Tibial artery (tissue), 4 donors: ENCODE measurements around the gene TAGLN3.

Experiments
- DNase-seq, 2 donors: peaks; one replicate each; pipeline ENCODE4 v3.0.0-alpha.2; 2019
- H3K27ac ChIP-seq, 2 donors: fragments of 200-600 bp; sonication (generic) in 1 of 2; 1 replicate in 1 of 2; 2 replicates in 1 of 2; pipeline ENCODE4 v1.5.1; 2018 to 2019; ENCODE audit warnings: mild to moderate bottlenecking in 1 of 2
- H3K27me3 ChIP-seq, 2 donors: fragments of 200-600 bp; sonication (generic) in 1 of 2; one replicate each; pipeline versions ENCODE4 v1.5.1 to v1.6.0; 2016 to 2019
- H3K36me3 ChIP-seq, 3 donors: fragments of 200-600 bp; sonication (generic) in 2 of 3; one replicate each; pipeline ENCODE4 v1.5.1; 2016 to 2019; ENCODE audit warnings: mild to moderate bottlenecking in 2 of 3
- H3K4me1 ChIP-seq, 4 donors: fragments of 200-600 bp; sonication (generic) in 2 of 4; 1 replicate in 3 of 4; 2 replicates in 1 of 4; pipeline ENCODE4 v1.5.1; 2016 to 2019
- H3K4me3 ChIP-seq, 2 donors: fragments of 200-600 bp; sonication (generic) in 1 of 2; 1 replicate in 1 of 2; 2 replicates in 1 of 2; pipeline ENCODE4 v1.5.1; 2018 to 2019; ENCODE audit warnings: mild to moderate bottlenecking in 2 of 2
- H3K9me3 ChIP-seq, 3 donors: fragments of 200-600 bp; sonication (generic) in 1 of 3; one replicate each; pipeline ENCODE4 v1.5.1; 2016 to 2019
- intact Hi-C: fragments of 100-400 bp; cut with DNase I; formaldehyde crosslinking; loops from one replicate; pipeline ENCODE4 v1.15.0; 2023; ENCODE audit warnings: low total_unique reads
- TF ChIP-seq, protein P1 (sequence below), 2 experiments: fragments of 200-600 bp in 1 of 2; fragments of 450-650 bp in 1 of 2; IDR thresholded peaks; one replicate each; pipeline ENCODE4 v1.5.1; 2017 to 2019; ENCODE audit warnings: antibody characterized with exemption in 2 of 2, mild to moderate bottlenecking in 1 of 2, moderate library complexity in 1 of 2

TAGLN3 gene

DNA sequence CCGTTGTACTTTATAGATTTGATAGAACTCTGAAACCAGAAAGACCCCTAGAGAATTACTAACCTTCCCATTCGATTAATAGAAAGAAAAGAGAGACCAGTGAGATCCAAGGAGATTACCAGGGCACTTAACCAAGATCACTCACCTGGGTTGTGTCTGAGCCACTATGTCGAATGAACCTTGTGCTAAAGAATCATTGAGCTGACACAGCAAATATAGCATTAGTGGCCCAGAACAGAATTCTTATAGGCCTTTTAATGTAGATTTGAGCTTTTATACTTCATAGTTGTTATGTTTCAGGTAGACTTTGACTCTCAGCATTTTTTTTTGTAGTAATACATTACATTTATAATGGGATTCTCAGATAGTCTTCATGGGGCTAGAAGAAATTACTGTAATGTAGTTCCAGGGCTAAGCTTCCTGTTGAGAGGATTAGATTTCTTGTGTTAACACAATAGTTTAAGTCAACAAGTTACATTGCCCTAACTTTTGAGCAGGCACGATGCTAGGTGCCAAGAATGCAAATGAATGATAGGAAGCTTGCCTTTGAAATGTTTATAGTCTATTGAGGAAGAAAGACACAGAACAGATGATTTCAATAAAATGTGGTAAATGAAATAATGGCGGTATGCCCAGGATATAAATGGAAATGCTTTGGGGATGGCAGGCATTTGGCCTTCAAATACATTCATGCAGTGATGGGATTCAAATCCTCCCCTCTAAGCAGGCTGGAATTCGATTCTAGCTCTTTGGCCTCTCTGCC is 44.3 kb upstream of the TAGLN3 start:
- no peak for DNase-seq
- H3K36me3 ChIP-seq = peaks cover 27 to 40% (median 29%) of the 10 kb centered on the region in 3 donors
- TF ChIP-seq, protein P1, sequence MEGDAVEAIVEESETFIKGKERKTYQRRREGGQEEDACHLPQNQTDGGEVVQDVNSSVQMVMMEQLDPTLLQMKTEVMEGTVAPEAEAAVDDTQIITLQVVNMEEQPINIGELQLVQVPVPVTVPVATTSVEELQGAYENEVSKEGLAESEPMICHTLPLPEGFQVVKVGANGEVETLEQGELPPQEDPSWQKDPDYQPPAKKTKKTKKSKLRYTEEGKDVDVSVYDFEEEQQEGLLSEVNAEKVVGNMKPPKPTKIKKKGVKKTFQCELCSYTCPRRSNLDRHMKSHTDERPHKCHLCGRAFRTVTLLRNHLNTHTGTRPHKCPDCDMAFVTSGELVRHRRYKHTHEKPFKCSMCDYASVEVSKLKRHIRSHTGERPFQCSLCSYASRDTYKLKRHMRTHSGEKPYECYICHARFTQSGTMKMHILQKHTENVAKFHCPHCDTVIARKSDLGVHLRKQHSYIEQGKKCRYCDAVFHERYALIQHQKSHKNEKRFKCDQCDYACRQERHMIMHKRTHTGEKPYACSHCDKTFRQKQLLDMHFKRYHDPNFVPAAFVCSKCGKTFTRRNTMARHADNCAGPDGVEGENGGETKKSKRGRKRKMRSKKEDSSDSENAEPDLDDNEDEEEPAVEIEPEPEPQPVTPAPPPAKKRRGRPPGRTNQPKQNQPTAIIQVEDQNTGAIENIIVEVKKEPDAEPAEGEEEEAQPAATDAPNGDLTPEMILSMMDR (IDR thresholded peaks at IDR 0.05) = no peak
- intact Hi-C loops = no loop called here
- H3K27ac ChIP-seq = no peak overlapping the region
- H3K4me3 ChIP-seq = no peak overlapping the region
- H3K27me3 ChIP-seq = no peaks in the 10 kb centered on the region
- no peaks in the 10 kb centered on the region for H3K4me1 ChIP-seq
- H3K9me3 ChIP-seq = no peaks in the 10 kb centered on the region

DNA sequence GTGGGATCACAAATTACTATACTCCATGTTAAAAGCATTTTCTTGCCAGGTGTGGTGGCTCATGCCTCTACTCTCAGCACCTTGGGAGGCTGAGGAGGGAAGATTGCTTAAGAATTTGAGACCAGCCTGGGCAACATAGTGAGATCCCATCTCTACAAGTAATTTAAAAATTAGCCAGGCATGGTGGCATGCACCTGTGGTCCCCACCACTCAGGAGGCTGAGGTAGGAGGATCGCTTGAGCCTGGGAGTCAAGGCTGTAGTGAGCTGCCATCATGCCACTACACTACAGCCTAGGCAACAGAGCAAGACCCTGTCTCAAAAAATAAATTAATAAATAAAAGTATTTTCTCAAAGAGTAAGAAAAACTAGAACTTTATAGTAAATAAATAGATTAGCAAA is 42.8 kb upstream of the TAGLN3 start:
- TF ChIP-seq, protein P1 (IDR thresholded peaks at IDR 0.05) = no peak
- H3K27ac ChIP-seq = no peak overlapping the region

DNA sequence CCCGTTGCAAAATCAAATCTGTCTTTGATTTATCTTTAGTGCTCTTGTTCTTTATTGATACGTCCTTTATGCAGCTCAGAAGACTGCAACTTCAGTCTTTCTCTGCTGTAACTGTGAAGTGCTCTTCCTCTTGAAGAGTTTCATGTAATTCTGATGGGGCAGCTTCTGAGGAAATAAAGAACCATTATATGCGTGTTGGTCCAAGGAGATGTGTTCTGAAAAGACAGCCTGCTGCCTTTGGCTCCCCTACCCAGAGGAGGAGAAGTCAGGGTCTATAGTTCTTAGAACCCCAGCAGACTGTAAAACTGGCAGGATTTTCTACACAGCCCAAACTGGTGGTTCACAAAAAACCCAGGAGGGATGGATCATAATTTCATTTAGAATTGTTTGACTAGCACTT is 42.3 kb upstream of the TAGLN3 start:
- H3K36me3 ChIP-seq = peaks cover 21 to 31% (median 28%) of the 10 kb centered on the region in 3 donors
- no peaks in the 10 kb centered on the region for H3K9me3 ChIP-seq
- intact Hi-C loops = no loop called here
- H3K27me3 ChIP-seq = no peaks in the 10 kb centered on the region
- TF ChIP-seq, protein P1 (IDR thresholded peaks at IDR 0.05) = no peak
- no peaks in the 10 kb centered on the region for H3K4me1 ChIP-seq
- H3K27ac ChIP-seq = no peak overlapping the region
- H3K4me3 ChIP-seq = no peak overlapping the region
- DNase-seq = no peak

More for the DNA sequence above, 42.8 kb upstream of the TAGLN3 start:
- no peak for DNase-seq
- H3K4me3 ChIP-seq = no peak overlapping the region
- no peaks in the 10 kb centered on the region for H3K27me3 ChIP-seq
- intact Hi-C loops = no loop called here
- H3K9me3 ChIP-seq = no peaks in the 10 kb centered on the region
- no peaks in the 10 kb centered on the region for H3K4me1 ChIP-seq
- H3K36me3 ChIP-seq = peaks cover 21 to 31% (median 28%) of the 10 kb centered on the region in 3 donors

DNA sequence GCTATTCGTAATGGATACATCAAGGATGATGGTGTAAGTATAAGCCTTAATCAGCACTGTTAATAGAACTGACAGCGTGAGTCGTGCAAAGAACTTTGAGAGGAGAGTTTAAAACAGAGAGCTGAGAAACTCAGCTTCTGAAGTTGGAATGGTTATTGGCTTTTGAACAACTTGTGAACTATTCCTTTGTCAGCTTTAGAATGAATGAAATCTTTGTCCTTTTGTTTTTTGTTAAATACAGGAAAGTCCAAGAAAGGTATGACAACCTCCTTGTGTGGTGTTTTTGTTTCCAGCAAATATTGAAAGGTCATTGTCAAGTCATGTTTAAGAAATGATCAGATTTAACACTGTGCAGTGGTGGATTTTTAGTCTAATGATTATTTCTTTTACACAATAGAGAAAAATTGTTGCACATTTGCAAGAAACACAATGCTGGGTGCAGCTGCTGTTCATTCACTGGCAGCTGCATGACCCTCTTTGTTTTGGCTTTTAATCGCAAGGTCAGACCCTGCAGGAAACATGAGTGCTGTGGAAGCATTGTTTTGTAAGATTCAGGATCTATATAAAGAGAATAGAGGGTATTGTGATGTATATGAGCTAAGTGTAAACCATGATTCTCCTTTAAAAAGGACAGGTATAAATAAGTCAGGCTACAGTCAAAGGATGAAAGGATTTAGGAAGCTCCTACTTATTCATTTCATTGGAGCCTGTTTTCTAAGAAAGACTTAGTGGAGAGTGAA is 41.6 kb upstream of the TAGLN3 start:
- Histone ChIP-seq H3K27ac (no peak overlapping the region), H3K4me3 (no peak overlapping the region), H3K9me3 (no peaks in the 10 kb centered on the region), H3K27me3 (no peaks in the 10 kb centered on the region), H3K4me1 (no peaks in the 10 kb centered on the region), H3K36me3 (peaks cover 19 to 37% (median 27%) of the 10 kb centered on the region in 3 donors)
- intact Hi-C loops = no loop called here
- no peak for DNase-seq
- TF ChIP-seq, protein P1 (IDR thresholded peaks at IDR 0.05) = no peak

DNA sequence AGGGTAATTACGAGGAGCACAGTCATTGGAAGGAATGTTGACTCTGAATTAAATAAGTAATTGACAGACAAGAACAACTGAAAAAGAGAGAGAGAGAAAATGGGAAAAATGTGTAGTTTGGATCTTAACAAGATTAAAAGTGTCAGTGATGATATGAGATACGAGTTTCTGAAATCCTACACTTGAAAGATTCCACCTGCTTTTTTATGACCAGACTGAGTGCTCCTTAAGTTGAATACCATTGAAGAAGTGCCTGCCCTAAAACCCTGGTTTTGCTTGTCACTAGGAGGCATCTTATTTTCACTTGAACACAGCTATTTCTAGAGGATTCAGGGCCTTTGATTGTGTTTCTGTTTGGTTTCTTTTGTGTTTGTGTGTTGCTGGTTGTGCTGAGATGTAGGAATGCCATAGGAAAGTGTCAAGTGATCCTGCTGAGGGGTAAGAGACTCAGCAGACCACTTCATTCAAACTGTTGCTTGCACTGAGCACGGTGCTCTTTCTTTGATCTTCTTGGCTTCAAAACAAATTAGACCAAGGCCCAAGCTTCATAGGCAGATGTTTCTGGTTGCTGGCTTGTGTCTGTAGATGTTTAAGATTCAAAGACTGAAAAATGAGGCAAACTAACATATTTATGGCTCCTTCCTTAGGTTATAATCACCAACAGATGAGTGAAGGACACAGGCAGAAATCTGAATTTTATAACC is 37.1 kb upstream of the TAGLN3 start:
- no peak for DNase-seq
- Histone ChIP-seq H3K27ac (peak overlapping the region in 1 of 2 donors; percentile 16), H3K36me3 (peaks cover 11 to 32% (median 18%) of the 10 kb centered on the region in 3 donors), H3K4me1 (peaks cover 0 to 6% (median 2%) of the 10 kb centered on the region in 4 donors), H3K4me3 (no peak overlapping the region), H3K27me3 (no peaks in the 10 kb centered on the region), H3K9me3 (no peaks in the 10 kb centered on the region)
- intact Hi-C loops = loop anchor here (10.0 kb wide), 1 partner anchor 97 kb away; no protein-coding TSS in a partner anchor
- TF ChIP-seq, protein P1 (IDR thresholded peaks at IDR 0.05) = no peak
